Activated T-helper 9 cell treated with anti-CD3 and anti-CD28 coated beads, Interleukin-2, amount 50 U/mL, for 16 hours (primary cell): ENCODE results near the gene CCDC50.

Source experiments
- DNase-seq: peaks from one replicate; pipeline ENCODE4 v3.0.0-alpha.2; 2020; ENCODE audit warnings: low read depth

CCDC50 gene

GRCh38 chr3:191420771-191421170 lies 91.6 kb downstream of the CCDC50 start:
- no peak for DNase-seq

DNA sequence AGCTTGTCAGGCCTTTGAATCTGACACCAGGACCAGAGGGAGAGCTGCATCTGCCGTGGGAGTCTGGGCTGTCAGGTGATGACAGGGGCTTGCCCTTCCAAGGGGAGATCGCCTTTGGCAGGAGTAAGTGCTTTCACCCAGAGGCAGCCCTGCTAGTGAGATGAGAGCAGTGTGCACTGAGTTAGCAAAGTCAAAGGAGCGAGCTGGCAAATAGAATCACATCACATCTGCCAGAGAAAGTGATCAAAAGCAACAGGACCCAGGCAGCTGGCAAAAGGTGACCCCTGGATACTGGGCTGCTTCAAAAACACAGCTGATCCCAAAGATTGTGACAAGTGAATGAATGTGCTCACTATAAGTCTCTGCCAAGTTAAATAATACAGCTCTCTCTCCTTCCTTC lies 95.7 kb downstream of the CCDC50 start:
- DNase-seq, result no peak

GRCh38 chr3:191425322-191425734 lies 96.1 kb downstream of the CCDC50 start:
- DNase-seq, result no peak

- DNase-seq, result no peak
Measured at GRCh38 chr3:191426311-191426710, 97.1 kb downstream of the CCDC50 start.

GRCh38 chr3:191428177-191428576 lies 99.0 kb downstream of the CCDC50 start:
- DNase-seq, result no peak

GRCh38 chr3:191430103-191430502 lies 100.9 kb downstream of the CCDC50 start:
- DNase-seq, result no peak

DNA sequence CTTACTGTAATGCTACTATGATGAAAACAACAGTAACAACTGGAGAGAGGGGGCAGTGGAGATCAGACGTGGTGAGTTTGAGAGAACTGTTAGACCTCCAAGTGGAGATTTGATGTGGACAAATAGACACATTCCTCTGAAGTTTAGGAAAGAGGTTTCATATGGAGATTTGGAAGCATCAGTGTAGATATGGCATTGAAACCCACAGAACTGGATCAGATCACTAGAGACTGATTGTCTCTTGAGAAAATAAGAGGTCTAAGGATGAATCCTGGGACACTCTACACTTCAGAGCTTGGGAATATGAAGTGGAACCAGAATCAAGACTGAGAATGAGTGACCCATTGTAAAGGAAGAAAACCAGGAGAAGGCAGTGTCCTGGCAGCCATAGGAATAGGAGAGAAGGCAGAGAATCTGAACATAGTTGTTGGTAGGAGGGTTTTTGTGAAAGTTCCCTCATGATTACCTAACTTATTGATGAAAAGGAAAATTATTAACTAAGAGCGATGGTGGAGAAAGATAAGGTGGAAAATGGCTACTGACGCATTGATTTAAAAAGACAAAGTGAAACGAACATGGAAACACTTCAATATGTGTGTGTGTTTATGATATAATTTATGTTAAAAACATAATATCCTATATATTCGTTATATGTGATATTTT lies 102.1 kb downstream of the CCDC50 start:
- DNase-seq, result no peak

- DNase-seq, result no peak
Measured at GRCh38 chr3:191432162-191432561, 103.0 kb downstream of the CCDC50 start.

GRCh38 chr3:191434024-191434423 lies 104.8 kb downstream of the CCDC50 start:
- no peak for DNase-seq

GRCh38 chr3:191435981-191436380 lies 106.8 kb downstream of the CCDC50 start:
- no peak for DNase-seq

- no peak for DNase-seq
Measured at GRCh38 chr3:191438150-191438814, 109.1 kb downstream of the CCDC50 start.

- no peak for DNase-seq
Measured at GRCh38 chr3:191440532-191440931, 111.3 kb downstream of the CCDC50 start.

DNA sequence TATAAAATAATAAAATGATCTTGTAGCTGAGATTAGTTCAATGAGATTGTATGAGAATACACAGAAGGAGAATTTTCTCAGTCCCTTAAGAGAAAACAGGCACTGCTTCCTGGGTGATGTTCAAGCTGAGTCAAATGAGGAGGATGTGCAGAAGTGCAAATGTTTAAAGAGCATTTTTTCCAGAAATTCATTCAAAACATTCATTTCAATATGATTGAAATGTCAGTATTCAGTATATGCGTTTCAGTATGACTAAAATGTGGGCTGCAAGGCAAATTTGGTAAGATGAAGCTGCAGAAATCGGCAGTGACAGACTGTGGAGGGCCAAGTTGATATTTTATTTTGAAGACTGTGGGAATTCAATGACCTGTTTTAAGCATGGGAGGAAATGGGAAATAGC lies 112.5 kb downstream of the CCDC50 start:
- no peak for DNase-seq

GRCh38 chr3:191444569-191444968 lies 115.4 kb downstream of the CCDC50 start:
- no peak for DNase-seq
